ENCODE measurements around the gene CENPO.

Gene CENPO

GRCh38 chr2:24850944-24851343 is 57.7 kb downstream of the CENPO start:
- DNase-seq, result no peak
- in situ Hi-C loops (cut with MboI; ENCODE audit: low pct_unique_long_range_greater_than_20kb, low sequenced_read_pairs), result no loop called here

- DNase-seq, result no peak
- in situ Hi-C loops (cut with MboI; ENCODE audit: low pct_unique_long_range_greater_than_20kb, low sequenced_read_pairs), result no loop called here
Observed at GRCh38 chr2:24852026-24852425, 58.8 kb downstream of the CENPO start.

GRCh38 chr2:24852431-24853020 is 59.3 kb downstream of the CENPO start:
- in situ Hi-C loops (cut with MboI; ENCODE audit: low pct_unique_long_range_greater_than_20kb, low sequenced_read_pairs), result no loop called here
- no peak for DNase-seq

GRCh38 chr2:24853046-24853445 is 59.8 kb downstream of the CENPO start:
- DNase-seq, result no peak
- in situ Hi-C loops (cut with MboI; ENCODE audit: low pct_unique_long_range_greater_than_20kb, low sequenced_read_pairs), result no loop called here

- no peak for DNase-seq
- in situ Hi-C loops (cut with MboI; ENCODE audit: low pct_unique_long_range_greater_than_20kb, low sequenced_read_pairs), result no loop called here
Observed at GRCh38 chr2:24853996-24854395, 60.8 kb downstream of the CENPO start.

- no peak for DNase-seq
Observed at GRCh38 chr2:24855022-24855622, 61.9 kb downstream of the CENPO start.

GRCh38 chr2:24855726-24856125 is 62.5 kb downstream of the CENPO start:
- in situ Hi-C loops (cut with MboI; ENCODE audit: low pct_unique_long_range_greater_than_20kb, low sequenced_read_pairs), result no loop called here
- no peak for DNase-seq

More at GRCh38 chr2:24855022-24855622, 61.9 kb downstream of the CENPO start:
- in situ Hi-C loops (cut with MboI; ENCODE audit: low pct_unique_long_range_greater_than_20kb, low sequenced_read_pairs), result no loop called here

- in situ Hi-C loops (cut with MboI; ENCODE audit: low pct_unique_long_range_greater_than_20kb, low sequenced_read_pairs), result no loop called here
- no peak for DNase-seq
Observed at GRCh38 chr2:24856791-24857211, 63.6 kb downstream of the CENPO start.

GRCh38 chr2:24857746-24858145 is 64.5 kb downstream of the CENPO start:
- in situ Hi-C loops (cut with MboI; ENCODE audit: low pct_unique_long_range_greater_than_20kb, low sequenced_read_pairs), result no loop called here

GRCh38 chr2:24858996-24859395 is 65.8 kb downstream of the CENPO start:
- no peak for DNase-seq
- in situ Hi-C loops (cut with MboI; ENCODE audit: low pct_unique_long_range_greater_than_20kb, low sequenced_read_pairs), result no loop called here

More at GRCh38 chr2:24857746-24858145, 64.5 kb downstream of the CENPO start:
- no peak for DNase-seq

- in situ Hi-C loops (cut with MboI; ENCODE audit: low pct_unique_long_range_greater_than_20kb, low sequenced_read_pairs), result no loop called here
- DNase-seq, result no peak
Observed at GRCh38 chr2:24859968-24860600, 66.9 kb downstream of the CENPO start.

- in situ Hi-C loops (cut with MboI; ENCODE audit: low pct_unique_long_range_greater_than_20kb, low sequenced_read_pairs), result no loop called here
Observed at GRCh38 chr2:24860631-24861030, 67.4 kb downstream of the CENPO start.

GRCh38 chr2:24861500-24861899 is 68.3 kb downstream of the CENPO start:
- in situ Hi-C loops (cut with MboI; ENCODE audit: low pct_unique_long_range_greater_than_20kb, low sequenced_read_pairs), result no loop called here
- DNase-seq, result no peak

More at GRCh38 chr2:24860631-24861030, 67.4 kb downstream of the CENPO start:
- no peak for DNase-seq

GRCh38 chr2:24863641-24864040 is 70.4 kb downstream of the CENPO start:
- in situ Hi-C loops (cut with MboI; ENCODE audit: low pct_unique_long_range_greater_than_20kb, low sequenced_read_pairs), result no loop called here
- no peak for DNase-seq

GRCh38 chr2:24866946-24867345 is 73.7 kb downstream of the CENPO start:
- no peak for DNase-seq
- in situ Hi-C loops (cut with MboI; ENCODE audit: low pct_unique_long_range_greater_than_20kb, low sequenced_read_pairs), result no loop called here

GRCh38 chr2:24870440-24870839 is 77.2 kb downstream of the CENPO start:
- in situ Hi-C loops (cut with MboI; ENCODE audit: low pct_unique_long_range_greater_than_20kb, low sequenced_read_pairs), result no loop called here

GRCh38 chr2:24870891-24871705 is 77.9 kb downstream of the CENPO start:
- in situ Hi-C loops (cut with MboI; ENCODE audit: low pct_unique_long_range_greater_than_20kb, low sequenced_read_pairs), result no loop called here
- DNase-seq, result no peak

More at GRCh38 chr2:24870440-24870839, 77.2 kb downstream of the CENPO start:
- no peak for DNase-seq

- no peak for DNase-seq
- in situ Hi-C loops (cut with MboI; ENCODE audit: low pct_unique_long_range_greater_than_20kb, low sequenced_read_pairs), result no loop called here
Observed at GRCh38 chr2:24871852-24872333, 78.7 kb downstream of the CENPO start.

Data from KBM-7 (cell line).